Tibial nerve (tissue), 4 donors: ENCODE data around the gene PHC2. TPM values are rescaled to one million over a fixed set of nuclear protein-coding genes. Genes with fewer than 3 reads are reported as not detected.

Source experiments
- DNase-seq, 2 donors: peaks; one replicate each; pipeline ENCODE4 v3.0.0-alpha.2; 2019; ENCODE audit warnings: low spot score in 2 of 2
- H3K27ac ChIP-seq, 4 donors: fragments of 200-600 bp; sonication (generic) in 3 of 4; one replicate each; pipeline ENCODE4 v1.5.1; 2017 to 2019; ENCODE audit warnings: mild to moderate bottlenecking in 1 of 4
- H3K27me3 ChIP-seq, 2 donors: fragments of 200-600 bp; sonication (generic) in 1 of 2; one replicate each; pipeline versions ENCODE4 v1.5.1 to v1.6.0; 2017 to 2019
- H3K36me3 ChIP-seq, 3 donors: fragments of 200-600 bp; sonication (generic); one replicate each; pipeline ENCODE4 v1.5.1; 2018 to 2019
- H3K4me1 ChIP-seq, 4 donors: fragments of 200-600 bp; sonication (generic) in 3 of 4; one replicate each; pipeline ENCODE4 v1.5.1; 2017 to 2019
- H3K4me3 ChIP-seq, 4 donors: fragments of 200-600 bp; sonication (generic) in 3 of 4; one replicate each; pipeline ENCODE4 v1.5.1; 2017 to 2019; ENCODE audit warnings: mild to moderate bottlenecking in 1 of 4, moderate library complexity in 1 of 4
- H3K9me3 ChIP-seq, 4 donors: fragments of 200-600 bp; sonication (generic) in 3 of 4; one replicate each; pipeline ENCODE4 v1.5.1; 2017 to 2019
- CTCF ChIP-seq, 5 experiments: fragments of 200-600 bp in 3 of 5; fragments of 450-650 bp in 2 of 5; sonication (generic) in 3 of 5; IDR thresholded peaks; one replicate each; pipeline ENCODE4 v1.5.1; 2016 to 2019; ENCODE audit warnings: antibody characterized with exemption in 5 of 5, mild to moderate bottlenecking in 3 of 5, moderate library complexity in 2 of 5
- EP300 ChIP-seq, 2 donors: sonication (generic); formaldehyde crosslinking; IDR thresholded peaks; one replicate each; pipeline ENCODE4 v1.6.1; 2017; ENCODE audit warnings: antibody characterized with exemption in 2 of 2, mild to moderate bottlenecking in 1 of 2
- POLR2A ChIP-seq, 2 donors: fragments of 450-650 bp; IDR thresholded peaks; one replicate each; pipeline ENCODE4 v1.6.1; 2017; ENCODE audit warnings: antibody characterized with exemption in 2 of 2, mild to moderate bottlenecking in 2 of 2, moderate library complexity in 2 of 2
- WGBS, 2 donors: methylation state at CpG; one replicate each; pipeline ENCODE4 v1.1.5; 2018; 5-methylcytosine and 5-hydroxymethylcytosine counted together
- total RNA-seq, 4 donors: library from RNA; depleted of rRNA; stranded (reverse); fragments of >200 nt; gene quantifications; one replicate each; pipeline ENCODE4 v1.1.0, GENCODE V29; 2016

The PHC2 gene
- total RNA-seq, 4 donors from 2014 or later: 152 to 458 (median 204) TPM

GRCh38 chr1:33391343-33392078 lies 39.4 kb downstream of the PHC2 start:
- Histone ChIP-seq H3K27me3 (no peaks in the 10 kb centered on the region), H3K4me3 (no peak overlapping the region), H3K36me3 (no peaks in the 10 kb centered on the region), H3K4me1 (peaks cover 0 to 24% (median 3%) of the 10 kb centered on the region in 4 donors), H3K27ac (no peak overlapping the region), H3K9me3 (no peaks in the 10 kb centered on the region)
- DNase-seq: no peak
- 67 to 76% methylated on average over 8 of the region's 8 CpGs for WGBS, 2 donors
- TF ChIP-seq POLR2A (IDR thresholded peaks at IDR 0.05) (no peak), CTCF (IDR thresholded peaks at IDR 0.05) (no peak), EP300 (IDR thresholded peaks at IDR 0.05) (no peak)

- no peak overlapping the region for H3K4me3 ChIP-seq
- no peaks in the 10 kb centered on the region for H3K27me3 ChIP-seq
- no peaks in the 10 kb centered on the region for H3K36me3 ChIP-seq
- no peak for DNase-seq
- WGBS, 2 donors: 60 to 66% methylated on average over 2 of the region's 2 CpGs
- H3K4me1 ChIP-seq: peaks cover 0 to 24% (median 3%) of the 10 kb centered on the region in 4 donors
- no peak overlapping the region for H3K27ac ChIP-seq
- TF ChIP-seq CTCF (IDR thresholded peaks at IDR 0.05): no peak
- TF ChIP-seq POLR2A (IDR thresholded peaks at IDR 0.05): no peak
- no peak for TF ChIP-seq EP300 (IDR thresholded peaks at IDR 0.05)
- H3K9me3 ChIP-seq: no peaks in the 10 kb centered on the region
Observed at GRCh38 chr1:33390542-33390941, 40.4 kb downstream of the PHC2 start.

GRCh38 chr1:33388805-33389771 lies 41.8 kb downstream of the PHC2 start:
- H3K4me1 ChIP-seq: peaks cover 0 to 31% (median 9%) of the 10 kb centered on the region in 4 donors
- DNase-seq: no peak
- no peaks in the 10 kb centered on the region for H3K9me3 ChIP-seq
- H3K4me3 ChIP-seq: no peak overlapping the region
- no peaks in the 10 kb centered on the region for H3K36me3 ChIP-seq
- no peaks in the 10 kb centered on the region for H3K27me3 ChIP-seq
- 44 to 55% methylated on average over 9 of the region's 9 CpGs for WGBS, 2 donors
- H3K27ac ChIP-seq: peak overlapping the region in 2 of 4 donors; percentile 16 to 60
- no peak for TF ChIP-seq CTCF (IDR thresholded peaks at IDR 0.05)
- no peak for TF ChIP-seq EP300 (IDR thresholded peaks at IDR 0.05)
- TF ChIP-seq POLR2A (IDR thresholded peaks at IDR 0.05): no peak

GRCh38 chr1:33387625-33388024 lies 43.3 kb downstream of the PHC2 start:
- Histone ChIP-seq H3K4me3 (no peak overlapping the region), H3K27ac (no peak overlapping the region), H3K9me3 (no peaks in the 10 kb centered on the region), H3K4me1 (peaks cover 0 to 43% (median 18%) of the 10 kb centered on the region in 4 donors), H3K36me3 (no peaks in the 10 kb centered on the region), H3K27me3 (no peaks in the 10 kb centered on the region)
- DNase-seq: no peak
- WGBS, 2 donors: 82 to 95% methylated on average over 5 of the region's 5 CpGs
- no peak for TF ChIP-seq POLR2A (IDR thresholded peaks at IDR 0.05)
- TF ChIP-seq CTCF (IDR thresholded peaks at IDR 0.05): no peak
- no peak for TF ChIP-seq EP300 (IDR thresholded peaks at IDR 0.05)
